KBM-7 (cell line): ENCODE measurements around the gene BAG3.
"Not testable (repeated sequence)": the region's sequence is repeated elsewhere in the genome, so short reads cannot be mapped to it uniquely, and the experiment has no call there.

Source experiments
- DNase-seq: peaks from one replicate; pipeline ENCODE4 v3.0.0-alpha.2; 2015
- in situ Hi-C: fragments of 300-500 bp; cut with MboI; formaldehyde crosslinking; loops from 2 replicates; pipeline ENCODE4 v1.14.3; 2020; ENCODE audit warnings: low sequenced_read_pairs, low pct_unique_long_range_greater_than_20kb, mixed read lengths

BAG3 gene

GRCh38 chr10:119650692-119651513 is at the start of gene BAG3:
BAG3 (plus strand) TSS chr10:119651380; CDS start chr10:119651676, 296 bp downstream.
- peak; percentile 77 for DNase-seq
- in situ Hi-C loops: no loop called here

GRCh38 chr10:119602241-119603095 is 48.7 kb upstream of the BAG3 start:
- peak; percentile 66 for DNase-seq
- in situ Hi-C loops: no loop called here

- in situ Hi-C loops: no loop called here
- DNase-seq: no peak
Observed at GRCh38 chr10:119604468-119604867, 46.7 kb upstream of the BAG3 start.

- in situ Hi-C loops: no loop called here
- DNase-seq: no peak
Observed at GRCh38 chr10:119608316-119609155, 42.6 kb upstream of the BAG3 start.

GRCh38 chr10:119609516-119609915 is 41.7 kb upstream of the BAG3 start:
- in situ Hi-C loops: no loop called here
- DNase-seq: no peak

- in situ Hi-C loops: no loop called here
- no peak for DNase-seq
Observed at GRCh38 chr10:119611433-119611832, 39.7 kb upstream of the BAG3 start.

- in situ Hi-C loops: no loop called here
Observed at GRCh38 chr10:119613741-119614140, 37.4 kb upstream of the BAG3 start.

GRCh38 chr10:119614686-119615085 is 36.5 kb upstream of the BAG3 start:
- in situ Hi-C loops: no loop called here
- DNase-seq: no peak

More at GRCh38 chr10:119613741-119614140, 37.4 kb upstream of the BAG3 start:
- DNase-seq: no peak

- no peak for DNase-seq
- in situ Hi-C loops: no loop called here
Observed at GRCh38 chr10:119616882-119617570, 34.2 kb upstream of the BAG3 start.

- DNase-seq: no peak
- in situ Hi-C loops: no loop called here
Observed at GRCh38 chr10:119619215-119619614, 32.0 kb upstream of the BAG3 start.

- DNase-seq, in situ Hi-C loops: not testable (repeated sequence)
Observed at GRCh38 chr10:119619811-119620210, 31.4 kb upstream of the BAG3 start.

- no peak for DNase-seq
- in situ Hi-C loops: no loop called here
Observed at GRCh38 chr10:119620241-119621077, 30.7 kb upstream of the BAG3 start.

- in situ Hi-C loops: no loop called here
- no peak for DNase-seq
Observed at GRCh38 chr10:119621078-119621384, 30.1 kb upstream of the BAG3 start.

GRCh38 chr10:119625570-119626280 is 25.5 kb upstream of the BAG3 start:
- in situ Hi-C loops: no loop called here
- no peak for DNase-seq

GRCh38 chr10:119630300-119630699 is 20.9 kb upstream of the BAG3 start:
- in situ Hi-C loops: no loop called here
- DNase-seq: no peak

GRCh38 chr10:119633538-119634218 is 17.5 kb upstream of the BAG3 start:
- DNase-seq: no peak
- in situ Hi-C loops: no loop called here

GRCh38 chr10:119634219-119634544 is 17.0 kb upstream of the BAG3 start:
- in situ Hi-C loops: no loop called here
- DNase-seq: no peak
